T47D (cell line): ENCODE results near the gene TM9SF3.
"Not testable (repeated sequence)": the region's sequence is repeated elsewhere in the genome, so short reads cannot be mapped to it uniquely, and the experiment has no call there.

Experiments used
- DNase-seq, 2 experiments: peaks; one replicate each; pipeline versions ENCODE4 v3.0.0 to v3.0.0-alpha.2; 2011 to 2012; ENCODE audit warnings: low read depth in 1 of 2, low spot score in 1 of 2
- JUND ChIP-seq: IDR thresholded peaks from 2 replicates; pipeline ENCODE4 v1.6.1; 2012; ENCODE audit warnings: low read depth
- in situ Hi-C: cut with HindIII; loops from 2 replicates; pipeline ENCODE4 v1.10.0; 2016; ENCODE audit warnings: low sequenced_read_pairs, low pct_unique_long_range_greater_than_20kb

Gene TM9SF3

DNA sequence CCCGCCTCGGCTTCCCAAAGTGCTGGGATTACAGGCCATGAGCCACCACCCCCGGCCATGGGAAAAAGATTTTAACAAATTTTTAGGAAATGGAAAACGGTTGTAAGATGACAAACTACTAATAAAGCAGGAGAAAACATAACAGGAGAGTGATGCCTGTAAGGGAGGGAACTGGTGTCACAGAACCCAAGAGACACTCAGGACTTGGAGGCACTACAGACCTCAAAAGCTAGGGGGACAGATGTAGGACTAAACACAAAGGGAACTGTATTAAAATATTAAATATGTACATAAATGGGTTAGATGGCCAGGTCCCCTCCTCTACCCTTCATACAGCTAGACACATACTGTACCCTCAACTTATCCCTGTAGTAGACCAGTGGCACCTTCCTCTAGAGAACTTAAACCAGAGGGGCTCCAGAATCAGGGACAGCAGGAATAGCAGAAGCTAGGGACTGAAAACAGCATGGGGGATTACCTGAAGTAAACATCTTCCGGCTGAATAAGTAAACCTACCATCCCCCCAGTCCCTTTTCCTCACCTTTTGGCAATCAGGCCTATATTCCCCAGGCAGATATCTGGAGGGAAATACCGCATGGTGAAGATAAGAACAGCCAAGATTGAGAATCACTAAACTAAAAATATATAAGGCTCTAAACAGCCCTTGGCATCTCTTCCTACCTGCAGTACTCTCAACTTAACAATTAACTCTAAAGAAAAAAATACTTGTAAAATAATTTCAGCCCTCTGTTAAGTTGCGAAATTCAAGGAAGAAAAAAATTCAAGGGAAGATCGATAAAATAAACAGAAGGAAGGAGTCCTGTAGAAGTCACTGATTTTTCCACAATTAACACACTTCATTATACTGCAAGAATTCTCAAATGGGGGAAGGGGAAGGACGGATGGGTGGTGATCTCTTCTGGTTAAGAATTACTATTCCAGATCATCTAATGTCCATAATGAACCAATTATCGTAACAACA lies 15.5 kb downstream of the TM9SF3 start:
- in situ Hi-C loops: no loop called here
- TF ChIP-seq JUND: no peak
- DNase-seq: no peak

GRCh38 chr10:96570511-96570910 lies 16.3 kb downstream of the TM9SF3 start:
- in situ Hi-C loops: no loop called here
- TF ChIP-seq JUND: no peak
- no peak for DNase-seq

DNA sequence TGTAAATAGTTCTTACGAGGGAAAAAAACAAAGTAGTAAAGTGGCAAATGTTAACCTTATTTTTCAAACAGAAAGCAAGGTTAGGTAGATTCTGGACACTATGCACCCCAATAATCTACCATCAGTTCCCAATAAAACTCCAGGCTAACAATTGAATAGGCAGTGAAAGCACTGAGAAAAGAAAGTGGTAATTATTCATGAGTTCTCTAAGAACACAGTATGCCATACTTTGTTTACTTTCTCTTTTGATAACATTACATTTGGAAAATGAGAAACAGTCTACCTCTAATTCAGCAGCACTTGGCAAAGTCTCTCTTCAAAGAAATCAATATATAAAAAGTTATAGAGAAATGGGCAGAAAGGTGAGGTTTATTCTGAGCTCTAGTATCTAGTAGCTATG lies 18.4 kb downstream of the TM9SF3 start:
- DNase-seq: no peak
- in situ Hi-C loops: no loop called here
- TF ChIP-seq JUND: no peak

- no peak for DNase-seq
- in situ Hi-C loops: no loop called here
- no peak for TF ChIP-seq JUND
These were observed 21.0 kb downstream of the TM9SF3 start for GRCh38 chr10:96565774-96566173.

GRCh38 chr10:96560966-96561887 lies 25.6 kb downstream of the TM9SF3 start:
- TF ChIP-seq JUND: no peak
- no peak for DNase-seq
- in situ Hi-C loops: no loop called here

DNA sequence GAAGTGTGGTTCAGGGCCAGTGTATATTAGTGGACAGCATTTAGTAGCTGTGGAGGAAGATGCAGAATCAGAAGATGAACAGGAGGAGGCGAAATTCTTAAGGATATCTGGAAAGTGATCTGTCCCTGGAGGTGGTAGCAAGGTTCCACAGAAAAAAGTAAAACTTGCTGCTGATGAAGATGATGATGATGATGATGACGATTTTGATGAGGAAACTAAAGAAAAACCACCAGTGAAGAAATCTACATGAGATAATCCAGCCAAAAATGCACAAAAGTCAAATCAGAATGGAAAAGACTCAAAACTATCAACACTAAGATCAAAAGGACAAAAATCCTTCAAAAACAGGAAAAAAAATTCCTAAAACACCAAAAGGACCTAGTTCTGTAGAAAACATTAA lies 26.3 kb downstream of the TM9SF3 start:
- TF ChIP-seq JUND: no peak
- DNase-seq: no peak
- in situ Hi-C loops: no loop called here

DNA sequence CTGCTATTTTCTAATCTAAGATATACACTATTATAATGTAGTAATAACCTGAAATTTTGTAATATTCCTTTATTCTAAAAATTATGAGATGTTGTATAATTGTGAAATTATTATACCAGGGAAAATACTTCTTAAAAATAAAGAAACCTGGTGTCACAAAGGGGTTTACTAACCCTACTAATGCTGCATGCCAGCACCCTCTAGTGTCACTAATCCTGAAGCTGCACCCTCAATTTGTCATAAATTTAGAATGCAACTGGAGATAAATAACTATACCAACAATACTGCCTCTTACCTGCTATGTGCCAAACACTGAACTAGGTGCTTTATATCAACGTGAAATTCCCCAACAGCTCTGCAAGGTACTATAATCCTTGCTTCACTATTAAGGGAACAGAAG lies 30.8 kb downstream of the TM9SF3 start:
- TF ChIP-seq JUND: no peak
- DNase-seq: peak; percentile 5 to 51
- in situ Hi-C loops: no loop called here

GRCh38 chr10:96555330-96555729 lies 31.5 kb downstream of the TM9SF3 start:
- DNase-seq: no peak
- TF ChIP-seq JUND: no peak
- in situ Hi-C loops: no loop called here

DNA sequence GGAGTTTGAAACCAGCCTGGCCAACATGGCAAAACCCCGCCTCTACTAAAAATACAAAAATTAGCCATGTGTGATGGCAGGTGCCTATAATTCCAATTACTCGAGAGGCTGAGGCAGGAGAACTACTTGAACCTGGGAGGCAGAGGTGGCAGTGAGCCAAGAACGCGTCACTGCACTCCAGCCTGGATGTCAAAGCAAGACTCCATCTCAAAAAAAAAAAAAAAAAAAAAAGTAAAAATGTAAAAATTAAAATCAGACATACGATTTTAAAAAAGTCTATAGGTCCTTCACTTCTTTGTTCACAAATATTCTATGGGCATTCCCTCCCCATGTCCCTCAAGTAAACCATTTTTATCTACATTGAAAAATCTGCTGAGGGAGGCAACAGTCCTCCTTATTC lies 38.2 kb downstream of the TM9SF3 start:
- DNase-seq: no peak
- no peak for TF ChIP-seq JUND
- in situ Hi-C loops: no loop called here

DNA sequence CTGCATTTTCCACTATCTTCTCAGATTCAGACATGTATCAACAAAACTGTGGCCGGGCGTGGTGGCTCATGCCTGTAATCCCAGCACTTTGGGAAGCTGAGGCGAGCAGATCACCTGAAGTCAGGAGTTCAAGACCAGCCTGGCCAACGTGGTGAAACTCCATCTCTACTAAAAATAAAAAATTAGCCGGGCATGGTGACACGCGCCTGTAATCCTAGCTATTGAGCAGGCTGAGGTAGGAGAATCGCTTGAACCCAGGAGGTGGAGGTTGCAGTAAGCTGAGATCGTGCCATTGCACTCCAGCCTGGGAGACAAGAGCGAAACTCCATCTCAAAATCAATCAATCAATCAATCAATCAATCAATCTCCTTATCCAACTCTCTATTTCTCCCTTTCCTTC lies 41.3 kb downstream of the TM9SF3 start:
- in situ Hi-C loops, DNase-seq: not testable (repeated sequence)

DNA sequence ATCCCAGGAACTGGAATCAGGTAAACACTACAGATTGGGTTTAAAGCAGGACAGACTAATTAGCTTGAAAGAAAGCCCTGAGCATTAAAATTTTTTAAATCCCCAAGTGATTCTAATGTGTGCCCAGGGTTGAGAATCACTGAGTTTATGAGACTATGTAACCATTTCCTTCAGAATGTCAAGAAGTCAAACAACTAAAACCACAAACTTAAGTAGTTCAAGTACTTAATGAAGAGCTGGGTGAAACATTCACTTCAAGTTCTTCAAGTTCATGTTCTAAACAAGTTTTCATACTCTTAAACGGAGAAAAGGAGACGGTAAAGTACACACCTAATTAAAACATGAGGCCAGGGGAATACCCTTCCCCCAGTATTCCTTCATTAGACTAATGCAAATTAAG lies 44.9 kb downstream of the TM9SF3 start:
- no peak for DNase-seq
- TF ChIP-seq JUND: no peak
- in situ Hi-C loops: no loop called here

GRCh38 chr10:96540240-96540639 lies 46.6 kb downstream of the TM9SF3 start:
- in situ Hi-C loops: no loop called here
- DNase-seq: peak in 1 of 2 experiments; percentile 10
- no peak for TF ChIP-seq JUND

- no peak for TF ChIP-seq JUND
- in situ Hi-C loops: no loop called here
- DNase-seq: no peak
These were observed 48.1 kb downstream of the TM9SF3 start for GRCh38 chr10:96538683-96539082.
